HL-60/S4 treated with phorbol 12-myristate 13-acetate at 8.2 ng/mL for 4 days and 3 days (cell line): ENCODE results near the gene POR.

Experiments
- in situ Hi-C: fragments of 300-500 bp; cut with MboI; formaldehyde crosslinking; loops from 2 replicates; pipeline ENCODE4 v1.15.0; 2022; ENCODE audit warnings: low sequenced_read_pairs

POR gene

DNA sequence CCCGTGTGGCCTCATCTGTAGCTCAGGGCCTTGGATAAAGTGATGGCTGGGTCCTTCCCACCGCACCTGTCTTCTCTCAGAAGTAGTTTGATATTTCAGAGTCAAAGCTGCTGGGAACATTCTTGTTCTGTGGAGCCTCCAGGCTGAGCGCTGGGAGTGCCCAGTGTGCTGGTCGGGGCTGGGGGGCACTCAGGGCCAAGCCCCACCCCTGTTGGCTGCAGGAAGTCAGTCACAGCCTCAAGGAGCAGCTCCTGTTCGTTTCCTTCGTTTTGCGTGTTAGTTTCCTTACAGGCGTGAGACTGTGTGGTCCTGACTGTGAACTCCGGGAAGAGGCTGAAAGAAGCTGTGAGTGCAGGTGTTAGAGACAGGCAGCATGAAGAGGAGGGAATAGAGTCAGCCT, 33.2 kb downstream of the POR start:
- in situ Hi-C loops = no loop called here

DNA sequence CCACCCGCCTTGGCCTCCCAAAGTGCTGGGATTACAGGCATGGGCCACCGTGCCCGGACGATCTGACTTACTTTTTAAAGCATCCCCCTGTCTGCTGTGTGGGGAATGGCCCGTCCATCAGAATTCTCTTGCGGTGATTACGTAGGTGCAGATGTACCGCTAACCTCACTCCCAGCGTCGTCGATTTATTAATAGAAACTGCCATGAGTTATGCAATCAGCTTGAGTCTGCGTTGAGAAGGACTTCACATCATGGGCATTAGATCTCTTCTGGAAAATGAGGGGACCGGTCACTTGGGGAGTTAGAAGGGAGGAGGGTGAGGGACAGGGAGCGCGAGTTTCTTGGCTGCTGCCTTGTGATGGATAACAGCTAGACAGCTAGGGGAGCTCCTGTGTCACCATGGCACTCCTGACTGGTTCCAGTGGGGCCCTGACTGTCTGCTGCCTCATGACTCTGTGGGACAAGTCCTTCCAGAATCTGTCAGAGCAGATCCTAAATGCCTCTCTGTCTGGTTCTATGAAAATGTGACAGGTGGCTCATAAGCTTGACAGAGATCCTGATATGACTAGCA, 35.2 kb downstream of the POR start:
- in situ Hi-C loops = no loop called here

DNA sequence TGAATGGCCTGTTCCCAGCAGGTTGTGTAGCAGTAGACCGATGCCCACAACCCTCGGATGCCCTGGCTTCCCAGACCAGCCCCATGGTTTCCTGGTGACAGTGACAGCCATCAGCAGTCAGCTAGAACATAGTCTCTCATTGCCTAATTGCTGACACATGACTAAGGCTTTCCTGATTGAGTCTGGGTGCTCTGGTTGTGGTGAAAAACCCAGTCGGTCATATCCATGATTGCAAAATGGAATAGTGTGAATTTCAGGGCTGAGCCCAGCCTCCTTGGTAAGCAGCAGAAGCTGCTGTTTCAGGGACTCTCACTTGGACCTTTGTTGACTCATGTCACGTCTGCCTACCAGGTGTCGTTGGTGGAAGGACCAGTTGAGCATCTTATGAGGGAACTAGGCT, 36.6 kb downstream of the POR start:
- in situ Hi-C loops = no loop called here

DNA sequence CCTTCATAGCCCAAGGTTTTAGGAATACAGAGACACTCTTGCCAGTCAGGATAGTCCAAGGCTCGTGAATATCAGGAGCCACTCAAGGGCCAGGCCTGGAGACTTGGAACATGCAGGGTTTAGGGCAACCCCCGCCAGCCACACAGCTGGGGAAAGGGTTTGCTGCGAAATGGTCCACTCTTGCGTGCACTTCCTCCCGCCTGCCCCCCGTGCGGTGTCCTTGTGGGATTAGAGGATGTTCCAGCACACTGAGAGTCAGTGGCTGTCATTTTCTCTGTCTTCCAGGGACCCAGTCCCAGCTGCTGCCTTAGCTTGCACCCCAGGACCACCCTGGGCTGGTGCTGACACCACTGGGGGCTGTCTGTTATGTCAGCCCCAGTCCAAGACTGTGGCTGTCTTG, 38.5 kb downstream of the POR start:
- in situ Hi-C loops = no loop called here

DNA sequence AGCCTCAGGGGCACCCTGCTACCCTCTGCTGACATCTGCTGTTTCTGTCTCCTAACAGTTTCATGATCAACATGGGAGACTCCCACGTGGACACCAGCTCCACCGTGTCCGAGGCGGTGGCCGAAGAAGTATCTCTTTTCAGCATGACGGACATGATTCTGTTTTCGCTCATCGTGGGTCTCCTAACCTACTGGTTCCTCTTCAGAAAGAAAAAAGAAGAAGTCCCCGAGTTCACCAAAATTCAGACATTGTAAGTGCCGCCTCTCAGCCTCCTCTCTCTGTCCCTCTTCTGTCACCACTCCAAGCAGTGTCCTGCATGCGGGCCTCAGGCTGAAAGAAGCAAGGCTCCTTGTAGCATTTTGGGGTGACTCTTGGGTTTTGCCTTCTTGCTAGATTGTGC, 39.0 kb downstream of the POR start:
- in situ Hi-C loops = no loop called here

DNA sequence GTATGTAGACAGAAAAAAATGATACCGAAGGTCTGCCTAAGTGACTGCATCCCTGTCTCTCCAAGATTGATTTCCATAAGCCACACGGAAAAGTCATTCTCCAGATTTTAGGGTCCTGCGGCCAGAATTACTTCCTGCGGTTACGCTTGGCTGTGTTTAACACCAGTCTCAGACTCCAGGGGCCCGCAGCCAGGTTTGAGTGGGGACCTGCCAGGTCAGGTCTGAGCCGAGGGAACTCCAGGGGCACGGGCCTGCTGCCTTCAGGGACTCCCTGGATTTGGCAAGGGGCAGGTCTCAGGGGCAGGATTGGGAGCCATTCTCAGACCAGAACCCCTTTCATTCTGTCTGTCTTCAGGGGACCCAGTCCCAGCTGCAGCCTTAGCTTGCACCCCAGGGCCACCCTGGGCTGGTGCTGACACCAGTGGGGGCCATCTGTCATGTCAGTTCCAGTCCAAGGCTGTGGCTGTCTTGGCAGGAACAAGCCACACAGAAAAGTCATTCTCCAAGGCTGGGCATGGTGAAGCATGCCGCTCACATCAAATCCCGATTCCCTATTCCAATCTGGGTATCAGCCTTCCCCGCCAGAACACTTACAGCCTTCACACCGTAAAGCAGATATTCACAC, 40.5 kb downstream of the POR start:
- in situ Hi-C loops = no loop called here

DNA sequence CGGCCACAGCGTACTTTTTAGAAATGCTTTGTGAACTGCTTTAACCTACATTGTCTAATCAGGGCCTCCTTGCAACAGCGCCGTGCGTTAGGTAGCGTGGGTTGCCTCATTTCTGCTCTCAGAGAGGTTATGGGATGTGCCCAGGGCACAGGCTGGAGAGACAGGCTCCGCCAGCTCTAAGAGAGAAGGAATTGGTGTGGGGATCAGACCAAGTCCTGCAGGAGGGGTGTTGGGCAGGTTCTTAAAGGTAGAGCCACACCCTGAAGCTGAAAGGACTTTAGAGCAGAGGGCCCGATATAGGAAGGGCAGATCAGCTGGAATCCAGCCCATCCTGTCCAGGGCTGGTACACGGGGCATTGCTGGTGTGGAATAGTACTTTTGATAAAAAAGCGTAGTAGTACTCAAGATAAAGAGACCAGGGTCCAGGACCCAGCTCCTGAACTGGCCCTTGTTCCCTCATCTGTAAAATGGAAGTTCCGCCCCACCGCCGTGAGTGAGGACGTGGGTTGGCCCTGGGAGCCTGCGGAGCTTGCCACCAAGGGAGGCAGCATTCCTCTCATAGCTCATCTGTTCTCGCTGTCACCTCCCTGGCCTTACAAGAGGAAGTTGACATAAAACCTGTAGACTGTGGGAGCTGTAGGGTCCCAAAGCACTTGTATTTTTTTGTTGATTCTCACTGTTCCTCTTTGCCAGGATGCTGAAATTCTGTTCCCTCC, 42.2 kb downstream of the POR start:
- in situ Hi-C loops = no loop called here

DNA sequence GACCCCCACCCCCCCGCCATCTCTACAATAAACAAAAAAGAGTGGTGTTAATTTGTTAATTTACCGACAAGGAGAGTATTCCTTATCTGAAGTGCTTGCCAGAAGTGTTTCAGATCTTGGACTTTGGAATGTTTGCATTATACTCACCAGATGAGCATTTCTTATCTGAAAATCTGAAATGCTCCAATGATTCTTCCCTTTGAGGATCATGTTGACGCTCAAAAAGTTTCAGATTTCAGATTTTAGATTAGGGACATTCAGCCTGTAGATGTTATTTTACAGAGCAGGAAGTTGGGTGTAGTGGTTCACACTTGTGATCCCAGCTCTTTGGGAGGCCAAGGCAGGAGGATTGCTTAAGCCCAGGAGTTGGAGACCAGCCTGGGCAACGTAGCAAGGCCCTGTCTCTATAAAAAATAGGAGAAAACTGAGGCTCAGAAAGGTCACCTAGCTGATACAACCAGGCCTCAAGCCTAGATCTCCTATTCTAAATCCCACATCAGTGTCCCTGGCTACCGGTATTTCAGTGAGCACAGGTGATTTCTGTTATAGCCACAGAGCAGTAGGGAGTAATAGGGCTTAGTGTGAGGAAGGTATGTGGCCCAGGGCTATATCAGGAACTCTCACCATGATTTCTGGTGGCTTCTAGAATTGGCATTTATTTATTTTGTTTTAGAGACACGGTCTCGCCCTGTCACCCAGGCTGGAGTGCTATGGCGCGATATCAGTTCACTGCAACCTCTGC, 44.0 kb downstream of the POR start:
- in situ Hi-C loops = no loop called here

DNA sequence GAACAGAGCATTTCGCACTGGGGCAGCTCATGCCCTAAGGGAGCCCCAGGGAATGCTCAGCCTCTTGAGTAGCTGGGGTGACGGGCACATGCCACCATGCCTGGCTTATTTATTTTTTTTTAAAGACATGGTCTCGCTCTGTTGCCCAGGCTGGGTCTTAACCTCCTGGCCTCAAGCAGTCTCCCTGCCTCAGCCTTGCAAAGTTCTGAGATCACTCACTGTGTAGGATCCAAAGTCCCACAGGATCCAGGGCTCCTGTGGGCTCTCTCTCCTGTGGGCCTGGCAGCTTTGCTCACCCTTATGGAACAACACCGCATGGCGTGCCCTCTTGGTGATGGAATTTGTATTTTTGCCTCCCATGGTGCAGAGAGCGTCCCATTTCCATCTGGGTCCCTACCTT, 45.4 kb downstream of the POR start:
- in situ Hi-C loops = no loop called here

DNA sequence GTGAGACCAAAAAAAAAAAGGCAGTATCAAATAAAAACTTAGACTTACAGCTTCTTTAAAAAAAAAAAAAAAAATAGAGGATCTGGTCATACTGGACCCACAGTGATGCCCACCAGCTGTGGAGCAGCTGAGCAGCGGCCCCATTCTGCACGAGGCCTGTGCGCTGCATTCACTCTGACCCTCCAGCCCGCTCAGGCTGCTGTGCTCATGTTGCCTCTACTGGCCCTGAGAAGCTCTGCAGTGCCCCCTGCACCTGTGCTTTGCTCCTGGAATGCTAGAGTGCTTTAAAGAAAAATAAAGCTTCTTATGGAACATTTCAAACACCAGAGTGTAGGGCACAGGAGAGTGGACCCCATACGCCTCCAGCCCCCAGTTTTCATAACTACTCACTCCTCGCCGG, 46.3 kb downstream of the POR start:
- in situ Hi-C loops = no loop called here

DNA sequence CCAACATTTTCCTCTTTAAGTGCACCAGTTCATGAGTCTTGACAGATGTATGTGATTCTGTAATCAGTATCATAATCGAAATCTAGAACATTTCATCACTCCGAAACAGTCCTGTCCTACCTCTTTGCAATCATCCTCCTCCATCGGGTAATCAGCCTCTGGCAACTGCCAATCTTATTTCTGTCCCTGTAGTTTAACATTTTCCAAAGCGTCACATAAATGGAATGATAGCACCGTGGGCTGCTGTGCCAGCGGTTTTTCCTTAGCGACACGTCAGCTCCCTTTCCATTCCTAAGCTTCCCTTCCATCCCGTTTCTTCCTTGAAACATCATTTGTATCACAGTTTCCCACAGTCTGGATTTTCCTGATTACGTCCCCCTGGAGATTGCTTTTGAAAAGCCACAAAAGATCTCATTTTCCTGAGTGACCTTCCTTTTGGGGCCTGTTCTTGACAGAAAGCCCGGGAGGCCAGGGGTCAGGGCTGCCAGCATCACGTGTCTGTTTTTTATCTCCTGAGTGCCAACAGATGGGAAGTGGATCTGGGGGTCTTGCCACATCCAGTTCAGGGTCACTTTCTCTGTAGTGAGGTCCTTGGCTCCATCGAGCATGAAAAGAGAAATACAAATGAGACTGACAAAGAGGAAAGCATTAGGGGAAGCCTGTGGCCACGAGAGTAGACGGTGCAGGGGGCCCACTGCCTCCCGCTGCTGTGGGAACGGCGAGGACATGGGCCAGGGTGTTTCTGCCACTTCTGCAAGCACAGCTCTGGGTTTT, 47.8 kb downstream of the POR start:
- in situ Hi-C loops = no loop called here

DNA sequence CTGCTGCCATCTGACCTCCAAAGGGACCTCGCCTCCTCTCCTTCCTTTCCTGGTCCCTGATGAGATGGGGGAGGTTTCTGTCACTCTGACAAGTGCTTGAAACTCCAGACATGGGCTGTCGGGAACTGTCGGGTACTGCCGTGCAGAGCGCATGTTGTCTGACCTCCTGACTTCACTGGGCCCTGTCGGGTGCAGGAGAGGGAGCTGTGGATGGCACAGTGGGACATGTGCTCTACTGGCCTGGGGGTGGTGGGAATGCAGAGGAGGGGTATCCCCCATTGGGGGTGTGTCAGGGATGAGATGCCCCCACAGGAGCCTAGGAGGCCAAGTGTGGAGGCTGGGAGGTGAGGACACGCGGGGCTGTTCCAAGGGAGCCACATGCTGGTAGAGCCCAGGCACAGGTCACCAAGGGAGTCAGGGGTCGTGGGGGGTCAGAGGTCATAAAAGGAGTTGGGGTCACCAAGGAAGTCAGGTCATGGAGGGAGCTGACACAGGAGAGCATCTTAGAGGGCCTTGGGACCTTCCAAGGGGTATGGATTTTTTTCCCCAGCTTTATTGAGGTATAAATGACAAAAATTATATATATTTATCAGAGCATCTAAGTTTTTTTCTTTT, 48.5 kb downstream of the POR start:
- in situ Hi-C loops = no loop called here

DNA sequence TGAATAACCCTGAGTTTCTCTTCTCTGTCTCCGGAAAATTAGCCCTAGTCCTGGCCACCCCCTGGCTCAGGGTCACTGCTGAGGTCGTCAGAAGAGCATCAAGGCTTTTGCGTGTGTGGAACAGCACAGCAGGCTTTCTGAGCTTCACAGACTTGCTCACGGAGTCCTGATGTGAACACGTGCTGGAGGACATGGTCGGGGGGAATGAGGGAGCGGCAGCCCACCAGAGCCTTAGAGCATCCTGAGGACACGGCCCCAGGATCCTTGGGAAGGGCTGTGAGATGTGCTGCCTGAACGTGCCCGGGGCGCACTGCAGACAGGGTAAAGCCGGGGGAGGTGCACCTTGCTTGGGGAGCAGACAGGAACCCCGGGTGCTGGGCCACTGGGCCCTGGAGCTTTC, 50.7 kb downstream of the POR start:
- in situ Hi-C loops = no loop called here

DNA sequence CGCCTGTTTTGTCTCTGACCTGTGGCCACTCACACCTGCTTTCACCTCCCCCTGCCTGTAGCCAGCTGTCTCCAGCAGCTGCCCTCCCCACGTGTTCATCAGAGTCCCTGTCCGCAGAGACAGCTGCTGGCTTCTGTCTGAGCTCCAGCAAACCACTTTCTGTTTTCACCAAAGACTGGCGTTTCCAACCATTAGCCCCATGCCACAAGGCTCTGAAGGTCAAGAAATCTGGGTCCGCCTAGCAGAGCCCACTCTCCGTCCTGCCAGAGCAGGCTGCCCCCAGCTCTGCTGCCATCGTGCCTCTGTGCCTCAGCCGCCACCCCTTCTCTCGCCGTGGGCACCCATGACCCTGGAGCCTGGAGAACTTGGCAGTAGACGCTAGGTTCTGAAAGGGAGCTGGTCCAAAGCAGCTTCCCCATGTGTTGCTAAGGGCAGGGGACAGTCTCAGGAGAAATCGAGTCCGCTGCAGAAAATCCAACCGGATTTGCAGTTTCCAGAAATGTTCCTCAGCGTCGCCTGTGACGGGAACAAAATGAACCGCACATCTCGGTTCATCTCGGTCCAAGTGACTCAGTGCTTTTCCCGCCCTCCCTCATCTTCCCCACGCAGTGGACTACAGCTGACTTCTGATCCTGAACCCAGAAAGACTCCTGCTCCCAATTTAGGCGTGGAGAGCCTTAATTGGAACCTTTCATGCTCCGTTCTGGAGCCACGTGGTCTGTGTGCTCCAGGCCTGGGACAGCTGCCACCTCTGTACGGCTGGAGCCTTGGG, 51.4 kb downstream of the POR start:
- in situ Hi-C loops = no loop called here

DNA sequence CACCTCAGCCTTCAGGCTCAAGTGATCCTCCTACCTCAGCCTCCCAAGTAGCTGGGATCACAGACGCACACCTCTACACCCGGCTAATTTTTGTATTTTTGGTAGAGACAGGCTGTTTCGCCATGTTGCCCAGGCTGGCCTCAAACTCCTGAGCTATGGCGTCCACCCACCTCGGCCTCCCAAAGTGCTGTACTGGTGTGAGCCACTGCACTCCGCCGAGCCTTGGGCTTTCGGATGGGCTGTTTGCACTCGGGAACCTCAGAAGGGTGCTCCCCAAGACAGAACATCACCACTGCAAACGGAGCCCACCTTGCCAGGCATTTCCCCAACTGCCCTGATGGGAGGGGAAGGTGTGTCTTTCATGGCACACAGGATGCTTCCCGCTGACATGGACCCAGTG, 52.1 kb downstream of the POR start:
- in situ Hi-C loops = no loop called here

DNA sequence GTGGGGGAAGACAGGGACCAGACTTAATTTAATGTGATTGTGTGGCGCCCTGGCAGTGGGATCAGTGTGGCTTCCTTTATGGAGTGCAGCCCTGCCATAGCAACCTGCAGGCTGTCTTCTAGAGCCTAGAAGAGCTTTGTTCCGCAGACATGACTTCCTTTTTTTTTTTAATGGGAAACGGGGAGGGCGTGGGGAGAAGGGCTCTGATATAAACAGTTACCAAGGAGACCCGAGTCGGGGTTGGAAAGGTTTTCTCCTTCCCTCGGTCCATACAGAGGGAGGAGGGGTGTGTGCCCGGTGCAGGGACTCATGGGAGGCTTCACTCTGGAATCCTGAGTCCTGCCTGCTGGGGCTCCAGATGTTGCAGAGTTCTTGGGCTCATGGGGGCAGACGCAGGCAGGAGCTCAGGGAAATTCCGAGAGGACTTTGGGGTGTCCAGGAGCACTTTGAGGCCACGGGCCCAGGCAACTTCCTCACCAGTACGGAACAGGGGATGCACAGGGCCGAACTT, 52.6 kb downstream of the POR start:
- in situ Hi-C loops = no loop called here

DNA sequence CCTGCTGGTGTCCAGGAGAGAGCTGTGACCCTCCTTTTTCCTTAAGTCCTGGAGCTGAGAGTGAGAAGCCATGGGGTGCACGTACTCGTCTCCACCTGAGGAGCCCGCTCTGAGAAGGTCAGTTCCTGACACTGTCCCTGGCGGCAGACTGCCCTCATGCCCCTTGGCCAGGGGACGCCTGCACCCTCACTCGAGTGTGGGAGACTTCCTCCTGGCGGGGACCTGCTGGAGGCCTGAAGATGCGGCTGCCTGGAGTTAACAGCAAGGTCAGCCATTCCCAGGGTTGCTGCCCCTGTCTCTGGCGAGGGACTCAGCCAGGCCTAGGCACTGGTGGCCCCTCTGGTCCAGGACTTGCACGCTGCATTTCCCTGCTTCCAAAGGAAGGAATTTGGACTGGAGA, 53.1 kb downstream of the POR start:
- in situ Hi-C loops = no loop called here

DNA sequence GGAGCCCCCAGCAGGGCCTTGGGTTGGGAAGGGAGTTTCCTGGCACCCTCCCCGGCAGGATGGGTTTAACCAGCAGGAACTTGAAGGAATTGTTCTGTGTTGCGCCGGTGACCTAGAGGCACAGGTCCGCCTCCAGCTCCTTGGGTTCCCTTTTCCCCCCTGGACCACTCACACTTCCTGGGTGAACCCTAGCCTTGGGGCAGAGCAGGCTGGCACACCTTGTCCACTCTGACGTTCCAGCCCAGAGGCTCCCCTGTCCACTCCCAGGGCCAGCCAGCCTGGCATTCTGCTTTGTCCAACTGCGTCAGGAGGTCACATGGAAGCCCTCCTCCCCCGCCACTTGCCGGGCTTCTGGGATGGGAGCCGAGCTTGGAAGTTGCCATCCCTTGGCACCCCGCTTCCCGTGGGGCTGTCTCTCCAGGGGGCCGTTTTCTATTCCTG, 53.6 kb downstream of the POR start:
- in situ Hi-C loops = no loop called here

DNA sequence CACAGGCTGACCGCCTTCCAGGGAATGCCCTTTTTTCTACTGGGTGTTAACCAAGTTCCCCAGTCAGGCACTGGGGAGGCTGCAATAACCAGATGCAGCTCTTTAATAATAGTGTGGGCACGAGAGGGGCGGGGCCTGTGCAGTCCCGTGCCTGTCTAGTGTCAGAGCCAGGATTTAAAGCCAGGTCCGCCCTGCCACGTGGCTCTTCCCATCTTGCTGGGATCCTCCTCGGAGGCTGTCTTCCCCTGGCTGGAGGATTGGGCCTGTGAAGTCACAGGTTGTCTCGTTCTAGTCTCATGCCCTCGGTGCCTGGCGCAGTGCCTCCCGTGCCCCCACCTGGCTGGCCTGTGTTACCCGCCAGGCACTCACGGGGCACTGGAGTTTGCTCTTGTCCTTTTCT, 54.2 kb downstream of the POR start:
- in situ Hi-C loops = no loop called here
